Measurements from ENCODE around the gene SLC6A4. TPM values are rescaled to one million over a fixed set of nuclear protein-coding genes. Genes with fewer than 3 reads are reported as not detected.

Gene SLC6A4
- total RNA-seq, 3 donors from 2014 or later: under 0.01 to 1.6 (median 0.29) TPM

DNA sequence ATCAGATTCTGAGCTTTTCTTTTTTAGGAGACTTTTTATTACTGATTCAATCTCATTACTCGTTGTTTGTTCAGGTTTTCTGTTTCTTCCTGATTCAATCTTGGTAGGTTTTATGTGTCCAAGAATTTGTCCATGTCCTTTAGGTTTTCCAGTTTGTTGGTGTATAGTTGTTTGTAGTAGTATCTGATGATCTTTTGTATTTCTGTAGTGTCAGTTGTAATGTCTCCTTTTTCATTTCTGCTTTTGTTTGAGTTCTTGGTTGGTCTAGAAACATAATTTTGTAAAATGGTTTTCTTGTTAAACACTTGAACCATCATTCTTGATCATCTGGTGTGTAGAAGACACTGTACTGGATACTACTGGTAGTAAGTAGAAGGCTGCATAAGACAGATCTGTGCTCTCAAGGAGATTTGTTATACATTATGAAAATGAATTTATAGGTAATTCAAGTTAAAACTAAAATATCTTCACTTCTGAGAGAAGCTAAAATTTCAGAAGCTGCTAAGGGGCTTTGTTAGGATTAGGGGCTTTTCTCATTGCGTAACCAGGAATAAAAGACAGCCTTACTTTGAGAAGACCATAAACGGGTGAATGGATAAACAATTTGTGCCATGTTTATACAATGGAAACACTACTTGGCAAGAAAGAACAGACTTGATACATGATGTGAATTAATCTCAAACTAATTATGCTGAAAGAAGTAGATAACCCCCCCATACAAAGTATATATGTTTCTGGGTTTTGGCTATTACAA lies 74.9 kb downstream of the SLC6A4 start:
- no peaks in the 10 kb centered on the region for H3K36me3 ChIP-seq

DNA sequence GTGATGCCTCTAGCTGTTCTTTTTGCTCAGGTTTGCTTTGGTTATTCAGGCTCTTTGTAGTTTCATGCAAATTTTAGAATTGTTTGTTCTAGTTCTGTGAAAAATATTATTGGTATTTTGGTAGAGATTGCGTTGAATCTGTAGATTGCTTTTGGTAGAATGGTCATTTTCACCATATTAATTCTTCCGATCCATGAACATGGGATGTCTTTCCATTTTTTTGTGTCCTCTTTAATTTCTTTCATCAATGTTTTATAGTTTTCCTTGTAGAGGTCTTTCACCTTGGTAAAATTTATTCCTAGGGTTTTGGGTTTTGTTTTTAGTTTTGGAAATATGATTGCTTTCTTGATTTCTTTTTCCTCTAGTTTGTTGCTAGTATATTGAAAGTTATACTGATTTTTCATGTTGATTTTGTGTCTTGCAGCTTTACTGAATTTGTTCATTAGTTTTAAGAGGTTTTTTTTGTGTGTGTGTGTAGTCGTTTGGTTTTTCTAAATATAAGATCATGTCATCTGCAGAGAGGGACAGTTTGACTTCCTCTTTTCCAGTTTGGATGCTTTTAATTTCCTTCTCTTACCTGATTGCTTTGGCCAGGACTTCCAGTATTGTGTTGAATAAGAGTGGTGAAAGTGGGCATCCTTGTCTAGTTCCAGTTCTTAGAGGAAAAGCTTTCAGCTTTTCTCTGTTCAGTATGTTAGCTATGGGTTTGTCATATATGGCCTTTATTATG lies 76.4 kb downstream of the SLC6A4 start:
- no peak for DNase-seq (ENCODE audit: low spot score in 2 of 2)
- Histone ChIP-seq H3K27me3 (no peaks in the 10 kb centered on the region), H3K27ac (no peak overlapping the region), H3K4me1 (no peaks in the 10 kb centered on the region), H3K4me3 (no peak overlapping the region), H3K36me3 (no peaks in the 10 kb centered on the region), H3K9me3 (no peaks in the 10 kb centered on the region)
- intact Hi-C loops (cut with DNase I; ENCODE audit: low total_unique reads): no loop called here
- no peak for TF ChIP-seq POLR2AphosphoS5 (IDR thresholded peaks at IDR 0.05)
- no peak for TF ChIP-seq CTCF (IDR thresholded peaks at IDR 0.05)
- TF ChIP-seq POLR2A (IDR thresholded peaks at IDR 0.05): no peak

More for the DNA sequence above, 74.9 kb downstream of the SLC6A4 start:
- TF ChIP-seq POLR2A (IDR thresholded peaks at IDR 0.05) (no peak), POLR2AphosphoS5 (IDR thresholded peaks at IDR 0.05) (no peak), CTCF (IDR thresholded peaks at IDR 0.05) (no peak)
- Histone ChIP-seq H3K4me1 (no peaks in the 10 kb centered on the region), H3K27me3 (no peaks in the 10 kb centered on the region), H3K27ac (no peak overlapping the region), H3K9me3 (no peaks in the 10 kb centered on the region), H3K4me3 (no peak overlapping the region)
- intact Hi-C loops (cut with DNase I; ENCODE audit: low total_unique reads): no loop called here
- DNase-seq (ENCODE audit: low spot score in 2 of 2): no peak

- Histone ChIP-seq H3K36me3 (no peaks in the 10 kb centered on the region), H3K4me1 (no peaks in the 10 kb centered on the region), H3K9me3 (no peaks in the 10 kb centered on the region), H3K27me3 (no peaks in the 10 kb centered on the region), H3K4me3 (no peak overlapping the region), H3K27ac (no peak overlapping the region)
- TF ChIP-seq CTCF (IDR thresholded peaks at IDR 0.05) (no peak), POLR2AphosphoS5 (IDR thresholded peaks at IDR 0.05) (no peak), POLR2A (IDR thresholded peaks at IDR 0.05) (no peak)
- no peak for DNase-seq (ENCODE audit: low spot score in 2 of 2)
- intact Hi-C loops (cut with DNase I; ENCODE audit: low total_unique reads): no loop called here
Observed at GRCh38 chr17:30155389-30155788, 80.1 kb downstream of the SLC6A4 start.

DNA sequence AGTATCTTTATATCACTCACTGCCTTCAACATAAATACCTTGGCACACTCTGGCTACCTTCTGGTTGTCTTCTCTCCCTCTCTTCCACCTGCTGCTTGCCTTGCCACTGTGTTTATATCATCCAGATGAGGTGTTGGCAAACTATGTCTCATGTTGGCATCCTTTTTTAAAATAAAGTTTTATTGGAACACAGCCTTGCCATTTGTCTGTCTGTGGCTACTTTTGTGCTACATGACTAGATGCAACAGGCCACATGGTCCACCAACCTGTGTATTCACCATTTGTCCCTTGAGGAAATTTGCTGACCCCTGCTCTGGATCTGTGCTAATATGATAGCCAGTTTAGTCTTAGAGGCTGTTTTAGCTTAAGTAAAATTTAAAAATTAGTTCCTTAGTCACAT lies 82.0 kb downstream of the SLC6A4 start:
- TF ChIP-seq CTCF (IDR thresholded peaks at IDR 0.05) (no peak), POLR2AphosphoS5 (IDR thresholded peaks at IDR 0.05) (no peak), POLR2A (IDR thresholded peaks at IDR 0.05) (no peak)
- intact Hi-C loops (cut with DNase I; ENCODE audit: low total_unique reads): no loop called here
- no peak overlapping the region for H3K27ac ChIP-seq
- no peak for DNase-seq (ENCODE audit: low spot score in 2 of 2)
- no peaks in the 10 kb centered on the region for H3K9me3 ChIP-seq
- no peaks in the 10 kb centered on the region for H3K27me3 ChIP-seq
- H3K4me1 ChIP-seq: no peaks in the 10 kb centered on the region
- H3K4me3 ChIP-seq: no peak overlapping the region
- H3K36me3 ChIP-seq: no peaks in the 10 kb centered on the region

DNA sequence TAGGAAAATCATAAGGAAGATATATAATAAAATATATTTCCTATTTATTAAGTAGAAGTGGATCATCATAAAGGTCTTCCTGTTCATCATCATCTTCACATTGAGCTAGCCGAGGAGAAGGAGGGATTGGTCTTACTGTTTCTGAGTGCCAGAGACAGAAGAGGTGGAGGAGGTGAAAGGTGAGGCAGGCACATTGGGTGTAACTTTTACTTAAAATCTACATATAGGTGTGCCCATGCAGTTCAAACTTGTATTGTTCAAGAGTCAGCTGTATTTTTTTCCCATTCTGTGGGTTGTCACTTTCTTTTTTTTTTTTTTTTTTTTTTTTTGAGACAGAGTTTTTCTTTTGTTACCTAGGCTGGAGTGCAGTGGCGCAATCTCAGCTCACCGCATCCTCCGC lies 84.0 kb downstream of the SLC6A4 start:
- H3K4me3 ChIP-seq: no peak overlapping the region

More for the DNA sequence above, 84.0 kb downstream of the SLC6A4 start:
- intact Hi-C loops (cut with DNase I; ENCODE audit: low total_unique reads): no loop called here
- Histone ChIP-seq H3K27me3 (no peaks in the 10 kb centered on the region), H3K9me3 (no peaks in the 10 kb centered on the region), H3K27ac (no peak overlapping the region), H3K36me3 (no peaks in the 10 kb centered on the region), H3K4me1 (no peaks in the 10 kb centered on the region)
- TF ChIP-seq POLR2A (IDR thresholded peaks at IDR 0.05): no peak
- TF ChIP-seq POLR2AphosphoS5 (IDR thresholded peaks at IDR 0.05): no peak
- no peak for TF ChIP-seq CTCF (IDR thresholded peaks at IDR 0.05)
- no peak for DNase-seq (ENCODE audit: low spot score in 2 of 2)

Measured in breast epithelium (tissue), 4 donors.